HuH-7 (cell line): ENCODE measurements around the gene ZFP69.
A peak's percentile ranks its signal among the peaks of the same experiment; 100 is the strongest.

Source experiments
- DNase-seq: peaks from one replicate; pipeline ENCODE4 v3.0.0; 2011; ENCODE audit warnings: low spot score

ZFP69 gene

GRCh38 chr1:40508375-40509341 lies 31.6 kb downstream of the ZFP69 start, which contains the start of gene EXO5:
TSS of gene EXO5 (plus strand) at chr1:40508767. CDS start at chr1:40514545, 5,778 bp downstream.
- peak; percentile 73 for DNase-seq

GRCh38 chr1:40519517-40519916 lies 42.4 kb downstream of the ZFP69 start:
- DNase-seq: no peak

- DNase-seq: no peak
Observed at GRCh38 chr1:40530735-40531380, 53.8 kb downstream of the ZFP69 start.

- DNase-seq: peak; percentile 85
Observed at GRCh38 chr1:40531381-40532061, 54.4 kb downstream of the ZFP69 start, which contains the start of gene ZNF684. TSS of gene ZNF684 (plus strand) at chr1:40531637. CDS start at chr1:40533167, 1,530 bp downstream.

GRCh38 chr1:40532062-40532389 lies 54.9 kb downstream of the ZFP69 start:
- DNase-seq: no peak

- peak; percentile 47 for DNase-seq
Observed at GRCh38 chr1:40532844-40533424, 55.8 kb downstream of the ZFP69 start.

GRCh38 chr1:40534589-40534988 lies 57.5 kb downstream of the ZFP69 start:
- DNase-seq: no peak

GRCh38 chr1:40535732-40536131 lies 58.6 kb downstream of the ZFP69 start:
- no peak for DNase-seq

GRCh38 chr1:40539338-40539737 lies 62.2 kb downstream of the ZFP69 start:
- DNase-seq: no peak
